ENCODE results near the gene NANOG. TPM values are rescaled to one million over a fixed set of nuclear protein-coding genes. Genes with fewer than 3 reads are reported as not detected.
A peak's percentile ranks its signal among the peaks of the same experiment; 100 is the strongest.
"Not testable (repeated sequence)": the region's sequence is repeated elsewhere in the genome, so short reads cannot be mapped to it uniquely, and the experiment has no call there.

NANOG gene
- total RNA-seq, 3 donors from 2014 or later = 0.27 to 0.33 TPM; not detected in 1

- Mint-ChIP-seq H3K27me3 (ENCODE audit: low read depth) (peaks cover 22% of the 10 kb centered on the region), H3K4me3 (no peak overlapping the region), H3K36me3 (ENCODE audit: insufficient read depth) (no peaks in the 10 kb centered on the region), H3K9me3 (no peaks in the 10 kb centered on the region), H3K4me1 (ENCODE audit: low read depth) (no peaks in the 10 kb centered on the region)
- DNase-seq (no peak), ATAC-seq (no peak)
These were observed 1.5 kb upstream of the NANOG start for GRCh38 chr12:7787574-7788293.

GRCh38 chr12:7788294-7788660 is 925 bp upstream of the NANOG start:
- Mint-ChIP-seq H3K27me3 (ENCODE audit: low read depth) (peaks cover 22% of the 10 kb centered on the region), H3K36me3 (ENCODE audit: insufficient read depth) (no peaks in the 10 kb centered on the region), H3K9me3 (no peaks in the 10 kb centered on the region), H3K4me3 (no peak overlapping the region), H3K4me1 (ENCODE audit: low read depth) (no peaks in the 10 kb centered on the region)
- DNase-seq = no peak
- ATAC-seq = no peak

GRCh38 chr12:7793211-7793610 is 4.0 kb downstream of the NANOG start:
- no peak overlapping the region for H3K4me3 Mint-ChIP-seq
- ATAC-seq (no peak), DNase-seq (no peak)
- H3K4me1 Mint-ChIP-seq (ENCODE audit: low read depth) = no peaks in the 10 kb centered on the region
- peaks cover 11% of the 10 kb centered on the region for H3K27me3 Mint-ChIP-seq (ENCODE audit: low read depth)
- H3K36me3 Mint-ChIP-seq (ENCODE audit: insufficient read depth) = no peaks in the 10 kb centered on the region
- H3K9me3 Mint-ChIP-seq = no peaks in the 10 kb centered on the region

GRCh38 chr12:7797269-7797668 is 8.1 kb downstream of the NANOG start:
- not testable (repeated sequence) for H3K9me3 Mint-ChIP-seq; H3K4me1 Mint-ChIP-seq (ENCODE audit: low read depth); ATAC-seq; DNase-seq; H3K27me3 Mint-ChIP-seq (ENCODE audit: low read depth); H3K36me3 Mint-ChIP-seq (ENCODE audit: insufficient read depth); H3K4me3 Mint-ChIP-seq

GRCh38 chr12:7797698-7798398 is 8.6 kb downstream of the NANOG start:
- H3K27me3 Mint-ChIP-seq (ENCODE audit: low read depth) = peaks cover 2% of the 10 kb centered on the region
- ATAC-seq (no peak), DNase-seq (no peak)
- H3K36me3 Mint-ChIP-seq (ENCODE audit: insufficient read depth) = no peaks in the 10 kb centered on the region
- H3K9me3 Mint-ChIP-seq = no peaks in the 10 kb centered on the region
- H3K4me1 Mint-ChIP-seq (ENCODE audit: low read depth) = no peaks in the 10 kb centered on the region
- H3K4me3 Mint-ChIP-seq = no peak overlapping the region

GRCh38 chr12:7798750-7799308 is 9.6 kb downstream of the NANOG start:
- not testable (repeated sequence) for H3K27me3 Mint-ChIP-seq (ENCODE audit: low read depth); H3K4me3 Mint-ChIP-seq; H3K36me3 Mint-ChIP-seq (ENCODE audit: insufficient read depth); H3K9me3 Mint-ChIP-seq; H3K4me1 Mint-ChIP-seq (ENCODE audit: low read depth); DNase-seq; ATAC-seq

GRCh38 chr12:7801460-7801859 is 12.3 kb downstream of the NANOG start:
- no peaks in the 10 kb centered on the region for H3K27me3 Mint-ChIP-seq (ENCODE audit: low read depth)

GRCh38 chr12:7806319-7806718 is 17.1 kb downstream of the NANOG start:
- H3K4me1 Mint-ChIP-seq (ENCODE audit: low read depth); H3K36me3 Mint-ChIP-seq (ENCODE audit: insufficient read depth); DNase-seq; H3K27me3 Mint-ChIP-seq (ENCODE audit: low read depth); H3K4me3 Mint-ChIP-seq; H3K9me3 Mint-ChIP-seq; ATAC-seq: not testable (repeated sequence)

More at GRCh38 chr12:7801460-7801859, 12.3 kb downstream of the NANOG start:
- H3K4me3 Mint-ChIP-seq = no peak overlapping the region
- H3K36me3 Mint-ChIP-seq (ENCODE audit: insufficient read depth) = no peaks in the 10 kb centered on the region
- H3K4me1 Mint-ChIP-seq (ENCODE audit: low read depth) = no peaks in the 10 kb centered on the region
- no peaks in the 10 kb centered on the region for H3K9me3 Mint-ChIP-seq
- ATAC-seq (no peak), DNase-seq (no peak)

GRCh38 chr12:7806863-7807487 is 17.8 kb downstream of the NANOG start:
- peaks cover 5% of the 10 kb centered on the region for H3K27me3 Mint-ChIP-seq (ENCODE audit: low read depth)
- no peaks in the 10 kb centered on the region for H3K4me1 Mint-ChIP-seq (ENCODE audit: low read depth)
- H3K9me3 Mint-ChIP-seq = no peaks in the 10 kb centered on the region
- no peak overlapping the region for H3K4me3 Mint-ChIP-seq
- DNase-seq (peak; percentile 48), ATAC-seq (peak; percentile 51 to 63)
- H3K36me3 Mint-ChIP-seq (ENCODE audit: insufficient read depth) = no peaks in the 10 kb centered on the region

GRCh38 chr12:7825754-7826153 is 36.6 kb downstream of the NANOG start:
- ATAC-seq; DNase-seq; H3K4me3 Mint-ChIP-seq; H3K36me3 Mint-ChIP-seq (ENCODE audit: insufficient read depth); H3K9me3 Mint-ChIP-seq; H3K4me1 Mint-ChIP-seq (ENCODE audit: low read depth); H3K27me3 Mint-ChIP-seq (ENCODE audit: low read depth): not testable (repeated sequence)

- H3K4me3 Mint-ChIP-seq; DNase-seq; ATAC-seq; H3K9me3 Mint-ChIP-seq; H3K27me3 Mint-ChIP-seq (ENCODE audit: low read depth); H3K4me1 Mint-ChIP-seq (ENCODE audit: low read depth); H3K36me3 Mint-ChIP-seq (ENCODE audit: insufficient read depth): not testable (repeated sequence)
These were observed 40.5 kb downstream of the NANOG start for GRCh38 chr12:7829737-7830136.

GRCh38 chr12:7832059-7832696 is 43.0 kb downstream of the NANOG start:
- no peaks in the 10 kb centered on the region for H3K36me3 Mint-ChIP-seq (ENCODE audit: insufficient read depth)
- H3K4me3 Mint-ChIP-seq = no peak overlapping the region
- peaks cover 4% of the 10 kb centered on the region for H3K27me3 Mint-ChIP-seq (ENCODE audit: low read depth)
- ATAC-seq (peak in 1 of 2 donors; percentile 63), DNase-seq (peak; percentile 9)
- H3K4me1 Mint-ChIP-seq (ENCODE audit: low read depth) = no peaks in the 10 kb centered on the region
- H3K9me3 Mint-ChIP-seq = no peaks in the 10 kb centered on the region

- H3K27me3 Mint-ChIP-seq (ENCODE audit: low read depth); H3K36me3 Mint-ChIP-seq (ENCODE audit: insufficient read depth); DNase-seq; ATAC-seq; H3K9me3 Mint-ChIP-seq; H3K4me1 Mint-ChIP-seq (ENCODE audit: low read depth); H3K4me3 Mint-ChIP-seq: not testable (repeated sequence)
These were observed 44.0 kb downstream of the NANOG start for GRCh38 chr12:7833201-7833600.

GRCh38 chr12:7833831-7834230 is 44.6 kb downstream of the NANOG start:
- peaks cover 4% of the 10 kb centered on the region for H3K27me3 Mint-ChIP-seq (ENCODE audit: low read depth)
- DNase-seq (no peak), ATAC-seq (no peak)
- H3K36me3 Mint-ChIP-seq (ENCODE audit: insufficient read depth) = no peaks in the 10 kb centered on the region
- H3K9me3 Mint-ChIP-seq = no peaks in the 10 kb centered on the region
- no peaks in the 10 kb centered on the region for H3K4me1 Mint-ChIP-seq (ENCODE audit: low read depth)
- no peak overlapping the region for H3K4me3 Mint-ChIP-seq

Measured in activated T-cell treated with anti-CD3 and anti-CD28 coated beads, Interleukin-2, amount 50 U/mL, for 4 hours (primary cell).